ENCODE measurements around the gene KRTAP1-4. TPM values are rescaled to one million over a fixed set of nuclear protein-coding genes. Genes with fewer than 3 reads are reported as not detected.

The KRTAP1-4 gene
- polyA plus RNA-seq, 3 donors = not detected

- H3K4me3 ChIP-seq (replicated peaks in 1 of 3; ENCODE audit: low read depth in 2 of 3, low read length in 3 of 3) = no peak overlapping the region
- H3K4me3 Mint-ChIP-seq = no peak overlapping the region
- no peaks in the 10 kb centered on the region for H4K20me1 ChIP-seq (ENCODE audit: insufficient read depth, low read length)
- H3K9me3 ChIP-seq (replicated peaks in 1 of 2; ENCODE audit: control insufficient read depth in 1 of 2, insufficient read depth in 1 of 2, low read length in 2 of 2) = no peaks in the 10 kb centered on the region
- no peaks in the 10 kb centered on the region for H3K4me1 ChIP-seq (ENCODE audit: control insufficient read depth in 1 of 2, insufficient read depth in 2 of 2, low read length in 2 of 2)
- DNase-seq = no peak
- H2AFZ ChIP-seq (ENCODE audit: insufficient read depth, low read depth, low read length, poor library complexity, severe bottlenecking) = no peak overlapping the region
- H3K27ac ChIP-seq (ENCODE audit: low read depth in 1 of 2, low read length in 2 of 2) = no peak overlapping the region
- H3K27ac Mint-ChIP-seq = peak overlapping the region in 1 of 7 donors; percentile 14
- no peak overlapping the region for H3K9ac ChIP-seq (ENCODE audit: insufficient read depth, low read length, poor library complexity, severe bottlenecking)
- TF ChIP-seq CTCF (IDR thresholded peaks at IDR 0.05) = no peak
- H3K36me3 Mint-ChIP-seq = no peaks in the 10 kb centered on the region
- H3K36me3 ChIP-seq (replicated peaks in 1 of 2; ENCODE audit: control insufficient read depth in 1 of 2, insufficient read depth in 2 of 2, low read length in 2 of 2) = no peaks in the 10 kb centered on the region
- no peak overlapping the region for H3K4me2 ChIP-seq (replicated peaks; ENCODE audit: extremely low read depth, low read length, poor library complexity, severe bottlenecking)
- 82% methylated on average over 7 of the region's 8 CpGs for WGBS (ENCODE audit: insufficient coverage)
- peaks cover 0 to 3% of the 10 kb centered on the region in 2 donors for H3K27me3 ChIP-seq (ENCODE audit: control insufficient read depth in 2 of 2, insufficient read depth in 2 of 2, low read length in 2 of 2)
- peaks cover 0 to 2% (median 0%) of the 10 kb centered on the region in 7 donors for H3K9me3 Mint-ChIP-seq
- intact Hi-C loops (cut with micrococcal nuclease) = no loop called here
- H3K27me3 Mint-ChIP-seq (ENCODE audit: low read depth in 3 of 3) = peaks cover 7 to 13% (median 9%) of the 10 kb centered on the region in 3 donors
- peaks cover 3% of the 10 kb centered on the region for H3K4me1 Mint-ChIP-seq
- no peaks in the 10 kb centered on the region for H3K79me2 ChIP-seq (ENCODE audit: insufficient read depth, low read length)
These were observed 43.1 kb downstream of the KRTAP1-4 start for GRCh38 chr17:40986920-40987319.

- peak within 1 kb of the TSS in 1 of 2 donors; percentile 51 for H3K4me3 Mint-ChIP-seq
- no peak within 1 kb of the TSS for H3K4me3 ChIP-seq (replicated peaks in 1 of 3; ENCODE audit: low read depth in 2 of 3, low read length in 3 of 3)
- no peaks in the 10 kb centered on the region for H3K79me2 ChIP-seq (ENCODE audit: insufficient read depth, low read length)
- no peak within 1 kb of the TSS for H3K27ac ChIP-seq (ENCODE audit: low read depth in 1 of 2, low read length in 2 of 2)
- no peak within 1 kb of the TSS for H3K27ac Mint-ChIP-seq
- no peaks in the 10 kb centered on the region for H3K9me3 ChIP-seq (replicated peaks in 1 of 2; ENCODE audit: control insufficient read depth in 1 of 2, insufficient read depth in 1 of 2, low read length in 2 of 2)
- no peak within 1 kb of the TSS for H2AFZ ChIP-seq (ENCODE audit: insufficient read depth, low read depth, low read length, poor library complexity, severe bottlenecking)
- H3K4me1 ChIP-seq (ENCODE audit: control insufficient read depth in 1 of 2, insufficient read depth in 2 of 2, low read length in 2 of 2) = no peaks in the 10 kb centered on the region
- peaks cover 0 to 3% of the 10 kb centered on the region in 2 donors for H3K27me3 ChIP-seq (ENCODE audit: control insufficient read depth in 2 of 2, insufficient read depth in 2 of 2, low read length in 2 of 2)
- WGBS (ENCODE audit: insufficient coverage) = no CpG with 5 or more reads among the region's 3 CpGs
- no peaks in the 10 kb centered on the region for H3K36me3 ChIP-seq (replicated peaks in 1 of 2; ENCODE audit: control insufficient read depth in 1 of 2, insufficient read depth in 2 of 2, low read length in 2 of 2)
- TF ChIP-seq CTCF (IDR thresholded peaks at IDR 0.05) = no peak
- intact Hi-C loops (cut with micrococcal nuclease) = no loop called here
- no peak within 1 kb of the TSS for H3K9ac ChIP-seq (ENCODE audit: insufficient read depth, low read length, poor library complexity, severe bottlenecking)
- H3K4me2 ChIP-seq (replicated peaks; ENCODE audit: extremely low read depth, low read length, poor library complexity, severe bottlenecking) = no peak within 1 kb of the TSS
- no peak for DNase-seq
- H3K27me3 Mint-ChIP-seq (ENCODE audit: low read depth in 3 of 3) = peaks cover 9 to 10% (median 9%) of the 10 kb centered on the region in 3 donors
- H3K4me1 Mint-ChIP-seq = peaks cover 3% of the 10 kb centered on the region
- H3K9me3 Mint-ChIP-seq = peaks cover 0 to 2% (median 0%) of the 10 kb centered on the region in 7 donors
- H3K36me3 Mint-ChIP-seq = no peaks in the 10 kb centered on the region
- no peaks in the 10 kb centered on the region for H4K20me1 ChIP-seq (ENCODE audit: insufficient read depth, low read length)
These were observed 45.8 kb downstream of the KRTAP1-4 start, which contains the start of gene KRT40 for GRCh38 chr17:40984226-40984625. KRT40 (minus strand) TSS chr17:40984326; CDS start chr17:40984273, 53 bp downstream.
